ENCODE data around the gene FOXL3.

- no peak for TF ChIP-seq CTCF (conservative IDR thresholded peaks at IDR 0.05; ENCODE audit: low read depth in 2 of 2)
- no peak for TF ChIP-seq POLR2AphosphoS5 (IDR thresholded peaks at IDR 0.05; ENCODE audit: low read depth)
- TF ChIP-seq EZH2 (IDR thresholded peaks at IDR 0.05; ENCODE audit: low read depth, unreplicated experiment), result no peak
These were observed 35.3 kb downstream of the FOXL3 start for GRCh38 chr7:325051-325798.

Measured in GM23338 (cell line).